Keratinocyte (primary cell): ENCODE results near the gene PARD6B.

Experiments used
- EZH2 ChIP-seq: IDR thresholded peaks from one replicate; pipeline ENCODE4 v1.6.1; 2012; ENCODE audit warnings: inconsistent platforms, mild to moderate bottlenecking, low read length, moderate library complexity
- TF ChIP-seq, protein P1 (sequence below), 3 experiments: IDR thresholded peaks in 1 of 3; conservative IDR thresholded peaks in 1 of 3; optimal IDR thresholded peaks in 1 of 3; 2 replicates in 2 of 3; 3 replicates in 1 of 3; pipeline versions ENCODE3 to v1.5.1; 2011; ENCODE audit warnings: low read length in 3 of 3, mild to moderate bottlenecking in 3 of 3, moderate library complexity in 2 of 3, control low read depth in 1 of 3, inconsistent platforms in 1 of 3; ENCODE audit not compliant: insufficient read depth in 2 of 3; ENCODE audit errors: extremely low read depth in 1 of 3

DNA sequence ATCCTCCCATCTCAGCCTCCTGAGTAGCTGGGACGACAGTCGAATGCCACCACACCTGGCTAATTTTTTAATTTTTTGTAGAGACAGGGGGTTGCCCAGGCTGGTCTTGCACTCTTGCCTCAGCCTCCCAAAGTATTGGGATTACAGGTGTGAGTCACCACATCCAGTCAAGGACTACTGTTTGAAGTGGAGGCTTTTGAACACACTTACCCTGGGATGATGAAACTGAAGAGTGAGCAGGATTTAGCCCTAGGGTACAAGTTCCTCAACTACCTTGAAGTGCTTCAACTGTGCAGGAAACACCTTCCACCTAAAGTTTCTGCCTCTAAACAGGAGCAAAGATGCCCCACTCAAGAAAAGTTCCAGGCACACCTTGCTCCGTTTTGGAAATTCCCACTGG is 15.7 kb upstream of the PARD6B start:
- TF ChIP-seq, protein P1, sequence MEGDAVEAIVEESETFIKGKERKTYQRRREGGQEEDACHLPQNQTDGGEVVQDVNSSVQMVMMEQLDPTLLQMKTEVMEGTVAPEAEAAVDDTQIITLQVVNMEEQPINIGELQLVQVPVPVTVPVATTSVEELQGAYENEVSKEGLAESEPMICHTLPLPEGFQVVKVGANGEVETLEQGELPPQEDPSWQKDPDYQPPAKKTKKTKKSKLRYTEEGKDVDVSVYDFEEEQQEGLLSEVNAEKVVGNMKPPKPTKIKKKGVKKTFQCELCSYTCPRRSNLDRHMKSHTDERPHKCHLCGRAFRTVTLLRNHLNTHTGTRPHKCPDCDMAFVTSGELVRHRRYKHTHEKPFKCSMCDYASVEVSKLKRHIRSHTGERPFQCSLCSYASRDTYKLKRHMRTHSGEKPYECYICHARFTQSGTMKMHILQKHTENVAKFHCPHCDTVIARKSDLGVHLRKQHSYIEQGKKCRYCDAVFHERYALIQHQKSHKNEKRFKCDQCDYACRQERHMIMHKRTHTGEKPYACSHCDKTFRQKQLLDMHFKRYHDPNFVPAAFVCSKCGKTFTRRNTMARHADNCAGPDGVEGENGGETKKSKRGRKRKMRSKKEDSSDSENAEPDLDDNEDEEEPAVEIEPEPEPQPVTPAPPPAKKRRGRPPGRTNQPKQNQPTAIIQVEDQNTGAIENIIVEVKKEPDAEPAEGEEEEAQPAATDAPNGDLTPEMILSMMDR (optimal IDR thresholded peaks at IDR 0.05 in 1 of 3, IDR thresholded peaks at IDR 0.05 in 1 of 3, conservative IDR thresholded peaks at IDR 0.05 in 1 of 3; ENCODE audit: extremely low read depth in 1 of 3, insufficient read depth in 2 of 3, low read length in 3 of 3): no peak
- no peak for TF ChIP-seq EZH2
